ENCODE measurements around the gene NF2. TPM values are rescaled to one million over a fixed set of nuclear protein-coding genes. Genes with fewer than 3 reads are reported as not detected.
A peak's percentile ranks its signal among the peaks of the same experiment; 100 is the strongest.

Gene NF2
- total RNA-seq, 1 experiment from 2014 or later, result 40.5 TPM

- H3K36me3 ChIP-seq (ENCODE audit: insufficient read depth, low read length, poor library complexity, severe bottlenecking), result no peaks in the 10 kb centered on the region
- H3K9me3 ChIP-seq (ENCODE audit: low read depth, low read length, poor library complexity, severe bottlenecking), result no peaks in the 10 kb centered on the region
- CTCF ChIA-PET, result interaction anchor here (0.9 kb wide), 1 partner anchor 467 kb away, joined by 3 read pairs; no protein-coding TSS in a partner anchor
- no peak overlapping the region for H3K4me3 ChIP-seq (ENCODE audit: low read depth, low read length, poor library complexity, severe bottlenecking)
- no peaks in the 10 kb centered on the region for H3K27me3 ChIP-seq (replicated peaks; ENCODE audit: insufficient read depth, low read depth, low read length, poor library complexity)
- no peak overlapping the region for H3K27ac ChIP-seq (ENCODE audit: low read depth, low read length, poor library complexity, severe bottlenecking)
- intact Hi-C loops (cut with micrococcal nuclease; ENCODE audit: unreplicated experiment), result no loop called here
- DNase-seq (ENCODE audit: low spot score), result peak; percentile 68
- TF ChIP-seq CTCF (conservative IDR thresholded peaks at IDR 0.05; ENCODE audit: low read depth, low read length) (no peak), EZH2 (IDR thresholded peaks at IDR 0.05; ENCODE audit: borderline replicate concordance, low read depth, low read length, poor library complexity, severe bottlenecking) (no peak)
- BruUV-seq (replicated peaks), result no TSS peak
- POLR2A ChIA-PET (ENCODE audit: low non-redundant PET), result no interaction called here
- H3K4me1 ChIP-seq (ENCODE audit: insufficient read depth, low read length, poor library complexity, severe bottlenecking), result peaks cover 22% of the 10 kb centered on the region
Observed at GRCh38 chr22:29621761-29622526, 18.5 kb downstream of the NF2 start.

GRCh38 chr22:29623059-29623458, 19.6 kb downstream of the NF2 start:
- POLR2A ChIA-PET (ENCODE audit: low non-redundant PET), result no interaction called here

GRCh38 chr22:29623553-29624169, 20.2 kb downstream of the NF2 start:
- Histone ChIP-seq H3K27ac (ENCODE audit: low read depth, low read length, poor library complexity, severe bottlenecking) (no peak overlapping the region), H3K4me3 (ENCODE audit: low read depth, low read length, poor library complexity, severe bottlenecking) (no peak overlapping the region), H3K4me1 (ENCODE audit: insufficient read depth, low read length, poor library complexity, severe bottlenecking) (peaks cover 20% of the 10 kb centered on the region), H3K9me3 (ENCODE audit: low read depth, low read length, poor library complexity, severe bottlenecking) (no peaks in the 10 kb centered on the region), H3K36me3 (ENCODE audit: insufficient read depth, low read length, poor library complexity, severe bottlenecking) (no peaks in the 10 kb centered on the region), H3K27me3 (replicated peaks; ENCODE audit: insufficient read depth, low read depth, low read length, poor library complexity) (no peaks in the 10 kb centered on the region)
- no peak for DNase-seq (ENCODE audit: low spot score)
- no TSS peak for BruUV-seq (replicated peaks)
- intact Hi-C loops (cut with micrococcal nuclease; ENCODE audit: unreplicated experiment), result no loop called here
- ChIA-PET CTCF (no interaction called here), POLR2A (ENCODE audit: low non-redundant PET) (no interaction called here)
- TF ChIP-seq EZH2 (IDR thresholded peaks at IDR 0.05; ENCODE audit: borderline replicate concordance, low read depth, low read length, poor library complexity, severe bottlenecking) (no peak), CTCF (conservative IDR thresholded peaks at IDR 0.05; ENCODE audit: low read depth, low read length) (no peak)

More at GRCh38 chr22:29623059-29623458, 19.6 kb downstream of the NF2 start:
- CTCF ChIA-PET, result no interaction called here
- H3K36me3 ChIP-seq (ENCODE audit: insufficient read depth, low read length, poor library complexity, severe bottlenecking), result no peaks in the 10 kb centered on the region
- intact Hi-C loops (cut with micrococcal nuclease; ENCODE audit: unreplicated experiment), result no loop called here
- no peak overlapping the region for H3K27ac ChIP-seq (ENCODE audit: low read depth, low read length, poor library complexity, severe bottlenecking)
- no peaks in the 10 kb centered on the region for H3K9me3 ChIP-seq (ENCODE audit: low read depth, low read length, poor library complexity, severe bottlenecking)
- H3K27me3 ChIP-seq (replicated peaks; ENCODE audit: insufficient read depth, low read depth, low read length, poor library complexity), result no peaks in the 10 kb centered on the region
- peaks cover 26% of the 10 kb centered on the region for H3K4me1 ChIP-seq (ENCODE audit: insufficient read depth, low read length, poor library complexity, severe bottlenecking)
- no TSS peak for BruUV-seq (replicated peaks)
- no peak overlapping the region for H3K4me3 ChIP-seq (ENCODE audit: low read depth, low read length, poor library complexity, severe bottlenecking)
- TF ChIP-seq CTCF (conservative IDR thresholded peaks at IDR 0.05; ENCODE audit: low read depth, low read length) (no peak), EZH2 (IDR thresholded peaks at IDR 0.05; ENCODE audit: borderline replicate concordance, low read depth, low read length, poor library complexity, severe bottlenecking) (no peak)
- DNase-seq (ENCODE audit: low spot score), result no peak
